ENCODE results near the gene JAGN1. TPM values are rescaled to one million over a fixed set of nuclear protein-coding genes. Genes with fewer than 3 reads are reported as not detected.
A peak's percentile ranks its signal among the peaks of the same experiment; 100 is the strongest.

Gene JAGN1
- total and polyA plus RNA-seq, 9 of the 15 experiments (the other 6 are each of a cell fraction or from before 2014, with no cell fraction given): 31.6 to 77.8 (median 40.3) TPM

GRCh38 chr3:9897408-9898372, 7.3 kb downstream of the JAGN1 start (continued):
- TF ChIP-seq HMG20A (CRISPR knock-in tag; conservative IDR thresholded peaks at IDR 0.05) (no peak), STAT5B (CRISPR knock-in tag; IDR thresholded peaks at IDR 0.05) (no peak), ZNF212 (CRISPR knock-in tag; IDR thresholded peaks at IDR 0.05) (no peak), CUX1 (CRISPR knock-in tag; IDR thresholded peaks at IDR 0.05) (peak; percentile 81; the same call in 1 of the 2 replicates), L3MBTL2 (IDR thresholded peaks at IDR 0.05) (peak; percentile 91), ZNF707 (CRISPR knock-in tag; conservative IDR thresholded peaks at IDR 0.05) (no peak), NCOA1 (IDR thresholded peaks at IDR 0.05; ENCODE audit: low read depth) (no peak), HINFP (tag; conservative IDR thresholded peaks at IDR 0.05; ENCODE audit: low read depth) (no peak), ZNF507 (tag; conservative IDR thresholded peaks at IDR 0.05) (no peak), ZBTB5 (IDR thresholded peaks at IDR 0.05) (no peak), THAP7 (CRISPR knock-in tag; IDR thresholded peaks at IDR 0.05) (no peak), C11orf30 (IDR thresholded peaks at IDR 0.05; ENCODE audit: low read depth) (no peak), HDAC6 (IDR thresholded peaks at IDR 0.05; ENCODE audit: low read depth, low read length) (no peak), ZNF436 (CRISPR knock-in tag; IDR thresholded peaks at IDR 0.05) (no peak), MLLT1 (IDR thresholded peaks at IDR 0.05) (no peak), MBD2 (IDR thresholded peaks at IDR 0.05; ENCODE audit: borderline replicate concordance, low read depth) (no peak), SMAD3 (CRISPR knock-in tag; conservative IDR thresholded peaks at IDR 0.05) (no peak)

All from K562 (cell line).